Tibial nerve (tissue), 3 donors: Measurements from ENCODE around the gene TNFAIP8.

Experiments used
- CTCF ChIP-seq, 5 experiments: fragments of 200-600 bp in 3 of 5; fragments of 450-650 bp in 2 of 5; sonication (generic) in 3 of 5; IDR thresholded peaks; one replicate each; pipeline ENCODE4 v1.5.1; 2016 to 2019; ENCODE audit warnings: antibody characterized with exemption in 5 of 5, mild to moderate bottlenecking in 3 of 5, moderate library complexity in 2 of 5
- POLR2A ChIP-seq, 2 donors: fragments of 450-650 bp; IDR thresholded peaks; one replicate each; pipeline ENCODE4 v1.6.1; 2017; ENCODE audit warnings: antibody characterized with exemption in 2 of 2, mild to moderate bottlenecking in 2 of 2, moderate library complexity in 2 of 2

GRCh38 chr5:119409235-119409815 lies 53.5 kb downstream of the TNFAIP8 start:
- TF ChIP-seq CTCF (IDR thresholded peaks at IDR 0.05) (no peak), POLR2A (IDR thresholded peaks at IDR 0.05) (no peak)
